AG09319 (cell line): Measurements from ENCODE around the gene OR52R1.

Source experiments
- DNase-seq: peaks from one replicate; pipeline ENCODE4 v3.0.0-alpha.2; 2010; ENCODE audit warnings: low read depth; ENCODE audit errors: extremely low read depth
- TF ChIP-seq, protein P1 (sequence below): IDR thresholded peaks from 2 replicates; pipeline ENCODE4 v1.5.1; 2011; ENCODE audit warnings: low read depth, mild to moderate bottlenecking, inconsistent platforms, low read length, moderate library complexity

Gene OR52R1

DNA sequence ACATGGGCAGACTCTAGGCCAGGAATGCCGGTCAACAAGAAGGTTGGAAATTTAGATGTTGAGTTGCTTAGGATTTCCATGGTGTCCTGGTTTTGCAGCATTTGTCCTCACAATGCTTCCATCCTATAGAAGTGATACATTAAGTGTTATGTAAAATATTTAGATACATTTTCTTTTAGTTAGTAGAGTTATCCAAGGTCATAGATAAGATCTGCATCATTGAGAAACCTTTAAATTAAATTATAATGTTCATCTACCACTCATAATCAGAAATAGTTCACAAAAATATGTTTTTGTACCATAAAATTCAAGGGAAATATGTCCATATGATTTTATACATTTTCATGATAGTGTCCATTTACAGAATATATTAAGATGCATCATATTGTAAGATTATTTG, 34.3 kb downstream of the OR52R1 start, which contains the start of gene OR51F1:
Gene OR51F1 (minus strand): TSS at position 101 of the 400 bp plus-strand sequence. CDS start 0 bp downstream, at position 101.
- TF ChIP-seq, protein P1, sequence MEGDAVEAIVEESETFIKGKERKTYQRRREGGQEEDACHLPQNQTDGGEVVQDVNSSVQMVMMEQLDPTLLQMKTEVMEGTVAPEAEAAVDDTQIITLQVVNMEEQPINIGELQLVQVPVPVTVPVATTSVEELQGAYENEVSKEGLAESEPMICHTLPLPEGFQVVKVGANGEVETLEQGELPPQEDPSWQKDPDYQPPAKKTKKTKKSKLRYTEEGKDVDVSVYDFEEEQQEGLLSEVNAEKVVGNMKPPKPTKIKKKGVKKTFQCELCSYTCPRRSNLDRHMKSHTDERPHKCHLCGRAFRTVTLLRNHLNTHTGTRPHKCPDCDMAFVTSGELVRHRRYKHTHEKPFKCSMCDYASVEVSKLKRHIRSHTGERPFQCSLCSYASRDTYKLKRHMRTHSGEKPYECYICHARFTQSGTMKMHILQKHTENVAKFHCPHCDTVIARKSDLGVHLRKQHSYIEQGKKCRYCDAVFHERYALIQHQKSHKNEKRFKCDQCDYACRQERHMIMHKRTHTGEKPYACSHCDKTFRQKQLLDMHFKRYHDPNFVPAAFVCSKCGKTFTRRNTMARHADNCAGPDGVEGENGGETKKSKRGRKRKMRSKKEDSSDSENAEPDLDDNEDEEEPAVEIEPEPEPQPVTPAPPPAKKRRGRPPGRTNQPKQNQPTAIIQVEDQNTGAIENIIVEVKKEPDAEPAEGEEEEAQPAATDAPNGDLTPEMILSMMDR = no peak
- DNase-seq = no peak

DNA sequence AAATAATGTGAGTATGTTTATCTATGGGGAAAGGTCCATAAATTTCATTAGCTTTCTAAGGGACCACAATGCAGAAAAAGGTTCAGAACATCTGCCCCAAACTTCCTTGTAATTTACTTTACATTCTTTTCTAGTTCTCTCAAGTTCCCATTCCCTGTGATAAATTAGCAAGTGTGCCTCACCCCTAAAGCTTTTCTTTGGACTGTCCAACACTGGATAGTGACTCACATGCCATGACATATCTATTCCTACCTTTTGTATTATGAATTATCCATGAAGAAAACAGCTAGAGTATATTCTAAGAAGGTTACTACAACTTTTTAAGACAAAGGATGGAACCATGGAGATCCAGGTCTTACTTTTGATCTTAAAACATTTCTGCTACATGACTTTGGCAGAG, 36.1 kb downstream of the OR52R1 start:
- no peak for DNase-seq
- TF ChIP-seq, protein P1 = no peak

DNA sequence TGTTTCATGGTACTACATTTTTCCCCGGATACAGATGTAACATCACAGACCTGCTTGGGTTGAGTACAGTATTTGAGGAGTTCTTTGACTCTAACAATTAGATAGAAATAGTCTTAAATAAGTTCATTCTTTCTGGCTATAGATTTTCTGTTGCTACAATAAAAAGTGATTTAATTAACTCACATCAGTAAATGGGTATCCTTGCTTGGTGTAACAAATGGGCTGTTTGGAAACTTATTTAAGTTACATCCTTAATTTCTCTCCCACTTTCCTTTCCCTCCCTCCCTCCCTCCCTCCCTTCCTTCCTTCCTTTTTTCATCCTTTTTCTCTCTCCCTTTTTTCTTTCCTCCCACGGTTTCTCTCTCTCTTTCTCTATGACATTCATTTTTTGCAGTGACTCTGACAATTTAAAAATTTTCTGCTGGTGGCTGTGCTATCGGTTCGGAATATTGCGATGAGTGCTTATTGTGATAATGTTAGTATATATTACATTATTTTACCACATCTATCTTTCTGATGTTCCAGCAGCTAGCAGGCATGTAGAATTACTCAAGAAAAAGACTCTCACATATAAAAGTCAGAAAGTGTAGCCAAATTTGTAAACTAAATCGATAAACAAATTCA, 37.6 kb downstream of the OR52R1 start:
- no peak for DNase-seq
- TF ChIP-seq, protein P1 = no peak

DNA sequence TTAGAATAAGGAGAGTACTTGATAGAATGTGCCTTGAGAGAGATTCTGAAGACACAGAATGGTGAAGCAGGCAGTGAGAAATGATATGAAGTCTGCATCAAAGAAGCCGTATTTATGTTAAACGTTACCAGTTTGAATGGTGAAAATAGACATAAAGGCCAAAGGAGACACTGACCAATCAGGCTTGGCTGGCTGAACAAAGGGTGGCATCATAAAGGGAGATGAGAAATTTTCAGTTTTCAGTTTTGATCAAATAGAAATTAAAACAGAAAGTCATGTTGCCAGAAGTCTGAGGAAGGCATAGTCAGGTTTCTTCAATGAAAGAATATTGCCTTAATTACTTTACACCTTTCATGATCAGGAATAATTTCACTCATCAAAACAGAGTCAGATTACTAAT, 41.1 kb downstream of the OR52R1 start:
- no peak for DNase-seq
- TF ChIP-seq, protein P1 = no peak
